HEK293 (cell line): ENCODE results near the gene AGAP3.
A peak's percentile ranks its signal among the peaks of the same experiment; 100 is the strongest.

Experiments
- MYNN ChIP-seq: fragments of 450-650 bp; formaldehyde crosslinking; IDR thresholded peaks from 2 replicates; pipeline ENCODE4 v1.5.1; 2016; ENCODE audit warnings: missing biosample characterization, missing genetic modification characterization, borderline replicate concordance
- ZBTB20 ChIP-seq: fragments of 450-650 bp; formaldehyde crosslinking; IDR thresholded peaks from 2 replicates; pipeline ENCODE4 v1.5.1; 2016; ENCODE audit warnings: missing biosample characterization, missing genetic modification characterization
- ZFHX2 ChIP-seq: fragments of 450-650 bp; formaldehyde crosslinking; conservative IDR thresholded peaks from 2 replicates; pipeline ENCODE4 v1.5.1; 2016; ENCODE audit warnings: missing biosample characterization, missing genetic modification characterization
- ZFP69B ChIP-seq: fragments of 450-650 bp; formaldehyde crosslinking; IDR thresholded peaks from 2 replicates; pipeline ENCODE4 v1.5.1; 2016; ENCODE audit warnings: missing biosample characterization, missing genetic modification characterization
- ZIC2 ChIP-seq: fragments of 450-650 bp; formaldehyde crosslinking; IDR thresholded peaks from 2 replicates; pipeline ENCODE4 v1.5.1; 2016; ENCODE audit warnings: missing biosample characterization, missing genetic modification characterization
- ZNF114 ChIP-seq: fragments of 450-650 bp; formaldehyde crosslinking; IDR thresholded peaks from 2 replicates; pipeline ENCODE4 v1.5.0; 2017; ENCODE audit warnings: missing biosample characterization, missing genetic modification characterization
- ZNF132 ChIP-seq: fragments of 450-650 bp; formaldehyde crosslinking; IDR thresholded peaks from 2 replicates; pipeline ENCODE4 v1.5.1; 2017; ENCODE audit warnings: missing biosample characterization, missing genetic modification characterization, borderline replicate concordance
- ZNF157 ChIP-seq: fragments of 450-650 bp; formaldehyde crosslinking; IDR thresholded peaks from 2 replicates; pipeline ENCODE4 v1.5.1; 2016; ENCODE audit warnings: missing biosample characterization, missing genetic modification characterization
- ZNF169 ChIP-seq: fragments of 450-650 bp; formaldehyde crosslinking; IDR thresholded peaks from 2 replicates; pipeline ENCODE4 v1.5.1; 2016; ENCODE audit warnings: missing biosample characterization, missing genetic modification characterization
- ZNF266 ChIP-seq: fragments of 450-650 bp; formaldehyde crosslinking; IDR thresholded peaks from 2 replicates; pipeline ENCODE4 v1.5.1; 2016; ENCODE audit warnings: missing biosample characterization, missing genetic modification characterization, low read depth
- ZNF335 ChIP-seq: fragments of 450-650 bp; formaldehyde crosslinking; conservative IDR thresholded peaks from 2 replicates; pipeline ENCODE4 v1.5.1; 2016; ENCODE audit warnings: missing biosample characterization, missing genetic modification characterization
- ZNF473 ChIP-seq: fragments of 450-650 bp; formaldehyde crosslinking; IDR thresholded peaks from 2 replicates; pipeline ENCODE4 v1.5.1; 2017; ENCODE audit warnings: missing biosample characterization, missing genetic modification characterization
- ZNF544 ChIP-seq: fragments of 450-650 bp; formaldehyde crosslinking; IDR thresholded peaks from 2 replicates; pipeline ENCODE4 v1.5.0; 2017; ENCODE audit warnings: missing biosample characterization, missing genetic modification characterization
- ZNF548 ChIP-seq: fragments of 450-650 bp; formaldehyde crosslinking; IDR thresholded peaks from 2 replicates; pipeline ENCODE4 v1.5.1; 2016; ENCODE audit warnings: missing biosample characterization, missing genetic modification characterization
- ZNF624 ChIP-seq: fragments of 450-650 bp; formaldehyde crosslinking; IDR thresholded peaks from 2 replicates; pipeline ENCODE4 v1.5.1; 2017; ENCODE audit warnings: missing biosample characterization, missing genetic modification characterization
- ZNF76 ChIP-seq: fragments of 450-650 bp; formaldehyde crosslinking; IDR thresholded peaks from 2 replicates; pipeline ENCODE4; 2016; ENCODE audit warnings: low read depth, missing biosample characterization, missing genetic modification characterization, borderline replicate concordance
- ZNF792 ChIP-seq: fragments of 450-650 bp; formaldehyde crosslinking; IDR thresholded peaks from 2 replicates; pipeline ENCODE4 v1.5.1; 2016; ENCODE audit warnings: missing biosample characterization, missing genetic modification characterization
- ZSCAN23 ChIP-seq: fragments of 450-650 bp; formaldehyde crosslinking; IDR thresholded peaks from 2 replicates; pipeline ENCODE4 v1.5.1; 2016; ENCODE audit warnings: missing biosample characterization, missing genetic modification characterization
- TF ChIP-seq, protein P1 (sequence below): fragments of 450-650 bp; formaldehyde crosslinking; conservative IDR thresholded peaks from 2 replicates; pipeline ENCODE4 v1.5.1; 2016; ENCODE audit warnings: low read depth, missing biosample characterization, missing genetic modification characterization
- TF ChIP-seq, protein P2 (sequence below): fragments of 450-650 bp; formaldehyde crosslinking; IDR thresholded peaks from 2 replicates; pipeline ENCODE4 v1.5.1; 2016; ENCODE audit warnings: missing biosample characterization, missing genetic modification characterization
- TF ChIP-seq, protein P3 (sequence below): fragments of 450-650 bp; formaldehyde crosslinking; IDR thresholded peaks from 2 replicates; pipeline ENCODE4 v1.5.1; 2016; ENCODE audit warnings: missing biosample characterization, missing genetic modification characterization
- TF ChIP-seq, protein P4 (sequence below): fragments of 450-650 bp; formaldehyde crosslinking; IDR thresholded peaks from 2 replicates; pipeline ENCODE4 v1.5.1; 2016; ENCODE audit warnings: missing biosample characterization, missing genetic modification characterization
- TF ChIP-seq, protein P5 (sequence below): fragments of 450-650 bp; IDR thresholded peaks from 2 replicates; pipeline ENCODE4 v1.5.1; 2018; ENCODE audit warnings: missing biosample characterization, missing genetic modification characterization
- TF ChIP-seq, protein P6 (sequence below): fragments of 450-650 bp; formaldehyde crosslinking; IDR thresholded peaks from 2 replicates; pipeline ENCODE4 v1.5.1; 2016; ENCODE audit warnings: missing biosample characterization, missing genetic modification characterization

AGAP3 gene

DNA sequence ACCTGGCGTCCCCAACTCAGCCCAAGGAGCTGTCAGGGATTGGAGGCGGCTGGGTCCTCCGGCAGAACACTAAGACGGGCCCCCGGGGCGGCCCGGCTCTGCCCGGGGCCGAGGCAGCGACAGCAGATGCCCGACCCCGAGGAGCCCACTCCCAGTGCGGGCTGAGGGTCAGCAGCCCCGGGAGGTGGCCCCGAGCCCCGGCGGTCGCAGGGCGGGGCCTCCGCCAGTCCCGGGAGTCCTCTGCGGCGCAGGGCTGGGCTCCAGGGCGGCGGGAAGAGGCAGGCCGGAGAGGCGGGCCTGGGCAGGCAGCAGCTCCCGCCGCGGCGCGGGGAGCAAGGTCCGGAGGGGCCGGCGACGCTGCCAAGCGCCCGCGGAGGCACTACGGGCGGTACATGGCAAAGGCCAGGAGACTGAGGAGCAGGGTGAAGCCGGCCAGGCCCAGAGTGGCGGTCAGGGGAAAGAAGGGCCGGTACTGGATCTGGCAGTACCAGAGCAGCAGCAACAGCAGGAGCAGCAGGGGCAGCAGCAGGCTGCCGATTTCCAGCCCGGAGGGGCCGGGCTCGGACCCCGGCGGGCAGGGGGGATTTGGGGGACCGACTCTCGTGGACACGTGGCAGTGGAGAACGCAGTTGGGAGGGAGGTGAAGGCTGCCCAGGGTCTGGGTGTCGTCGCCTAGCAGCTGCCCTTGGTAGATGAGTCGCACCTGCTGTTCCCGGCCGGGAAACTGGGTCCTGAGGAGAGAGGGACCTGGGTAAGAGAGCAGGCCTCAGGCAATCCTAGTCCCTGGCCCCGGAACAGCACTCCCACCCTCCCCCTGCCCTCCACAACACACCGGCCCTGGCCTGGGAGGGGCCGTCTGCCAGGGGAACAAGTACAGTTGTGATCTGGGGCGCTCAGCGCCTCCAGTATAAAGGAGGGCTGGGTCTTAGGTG, 4.8 kb upstream of the AGAP3 start (continued):
- TF ChIP-seq, protein P1, sequence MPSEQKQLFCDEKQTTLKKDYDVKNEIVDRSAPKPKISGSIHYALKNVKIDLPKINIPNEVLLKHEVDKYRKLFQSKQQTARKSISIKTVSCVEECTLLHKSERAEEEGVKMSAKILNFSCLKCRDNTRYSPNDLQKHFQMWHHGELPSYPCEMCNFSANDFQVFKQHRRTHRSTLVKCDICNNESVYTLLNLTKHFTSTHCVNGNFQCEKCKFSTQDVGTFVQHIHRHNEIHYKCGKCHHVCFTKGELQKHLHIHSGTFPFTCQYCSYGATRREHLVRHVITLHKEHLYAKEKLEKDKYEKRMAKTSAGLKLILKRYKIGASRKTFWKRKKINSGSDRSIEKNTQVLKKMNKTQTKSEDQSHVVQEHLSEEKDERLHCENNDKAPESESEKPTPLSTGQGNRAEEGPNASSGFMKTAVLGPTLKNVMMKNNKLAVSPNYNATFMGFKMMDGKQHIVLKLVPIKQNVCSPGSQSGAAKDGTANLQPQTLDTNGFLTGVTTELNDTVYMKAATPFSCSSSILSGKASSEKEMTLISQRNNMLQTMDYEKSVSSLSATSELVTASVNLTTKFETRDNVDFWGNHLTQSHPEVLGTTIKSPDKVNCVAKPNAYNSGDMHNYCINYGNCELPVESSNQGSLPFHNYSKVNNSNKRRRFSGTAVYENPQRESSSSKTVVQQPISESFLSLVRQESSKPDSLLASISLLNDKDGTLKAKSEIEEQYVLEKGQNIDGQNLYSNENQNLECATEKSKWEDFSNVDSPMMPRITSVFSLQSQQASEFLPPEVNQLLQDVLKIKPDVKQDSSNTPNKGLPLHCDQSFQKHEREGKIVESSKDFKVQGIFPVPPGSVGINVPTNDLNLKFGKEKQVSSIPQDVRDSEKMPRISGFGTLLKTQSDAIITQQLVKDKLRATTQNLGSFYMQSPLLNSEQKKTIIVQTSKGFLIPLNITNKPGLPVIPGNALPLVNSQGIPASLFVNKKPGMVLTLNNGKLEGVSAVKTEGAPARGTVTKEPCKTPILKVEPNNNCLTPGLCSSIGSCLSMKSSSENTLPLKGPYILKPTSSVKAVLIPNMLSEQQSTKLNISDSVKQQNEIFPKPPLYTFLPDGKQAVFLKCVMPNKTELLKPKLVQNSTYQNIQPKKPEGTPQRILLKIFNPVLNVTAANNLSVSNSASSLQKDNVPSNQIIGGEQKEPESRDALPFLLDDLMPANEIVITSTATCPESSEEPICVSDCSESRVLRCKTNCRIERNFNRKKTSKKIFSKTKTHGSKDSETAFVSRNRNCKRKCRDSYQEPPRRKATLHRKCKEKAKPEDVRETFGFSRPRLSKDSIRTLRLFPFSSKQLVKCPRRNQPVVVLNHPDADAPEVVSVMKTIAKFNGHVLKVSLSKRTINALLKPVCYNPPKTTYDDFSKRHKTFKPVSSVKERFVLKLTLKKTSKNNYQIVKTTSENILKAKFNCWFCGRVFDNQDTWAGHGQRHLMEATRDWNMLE (tag by site-specific recombination) = no peak
- TF ChIP-seq ZNF114 (tag by site-specific recombination) (no peak), ZNF792 (no peak), ZNF624 (no peak), ZNF544 (tag by site-specific recombination) (no peak), ZSCAN23 (tag by site-specific recombination) (no peak), ZNF169 (no peak), ZNF548 (tag by site-specific recombination) (no peak), ZNF132 (tag by site-specific recombination) (no peak), ZNF266 (tag by site-specific recombination) (0 out of 2 replicates have a peak, but pooled peaks have one; percentile 8), ZFP69B (tag by site-specific recombination) (no peak), ZNF76 (tag by site-specific recombination) (no peak), MYNN (tag by site-specific recombination) (no peak), ZBTB20 (tag by site-specific recombination) (peak; percentile 85), ZNF157 (no peak), ZFHX2 (tag by site-specific recombination) (no peak), ZNF473 (no peak), ZIC2 (peak; percentile 63), ZNF335 (tag by site-specific recombination) (peak; percentile 65)
- TF ChIP-seq, protein P2, sequence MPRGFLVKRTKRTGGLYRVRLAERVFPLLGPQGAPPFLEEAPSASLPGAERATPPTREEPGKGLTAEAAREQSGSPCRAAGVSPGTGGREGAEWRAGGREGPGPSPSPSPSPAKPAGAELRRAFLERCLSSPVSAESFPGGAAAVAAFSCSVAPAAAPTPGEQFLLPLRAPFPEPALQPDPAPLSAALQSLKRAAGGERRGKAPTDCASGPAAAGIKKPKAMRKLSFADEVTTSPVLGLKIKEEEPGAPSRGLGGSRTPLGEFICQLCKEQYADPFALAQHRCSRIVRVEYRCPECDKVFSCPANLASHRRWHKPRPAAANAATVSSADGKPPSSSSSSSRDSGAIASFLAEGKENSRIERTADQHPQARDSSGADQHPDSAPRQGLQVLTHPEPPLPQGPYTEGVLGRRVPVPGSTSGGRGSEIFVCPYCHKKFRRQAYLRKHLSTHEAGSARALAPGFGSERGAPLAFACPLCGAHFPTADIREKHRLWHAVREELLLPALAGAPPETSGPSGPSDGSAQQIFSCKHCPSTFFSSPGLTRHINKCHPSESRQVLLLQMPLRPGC (tag by site-specific recombination) = no peak
- TF ChIP-seq, protein P3, sequence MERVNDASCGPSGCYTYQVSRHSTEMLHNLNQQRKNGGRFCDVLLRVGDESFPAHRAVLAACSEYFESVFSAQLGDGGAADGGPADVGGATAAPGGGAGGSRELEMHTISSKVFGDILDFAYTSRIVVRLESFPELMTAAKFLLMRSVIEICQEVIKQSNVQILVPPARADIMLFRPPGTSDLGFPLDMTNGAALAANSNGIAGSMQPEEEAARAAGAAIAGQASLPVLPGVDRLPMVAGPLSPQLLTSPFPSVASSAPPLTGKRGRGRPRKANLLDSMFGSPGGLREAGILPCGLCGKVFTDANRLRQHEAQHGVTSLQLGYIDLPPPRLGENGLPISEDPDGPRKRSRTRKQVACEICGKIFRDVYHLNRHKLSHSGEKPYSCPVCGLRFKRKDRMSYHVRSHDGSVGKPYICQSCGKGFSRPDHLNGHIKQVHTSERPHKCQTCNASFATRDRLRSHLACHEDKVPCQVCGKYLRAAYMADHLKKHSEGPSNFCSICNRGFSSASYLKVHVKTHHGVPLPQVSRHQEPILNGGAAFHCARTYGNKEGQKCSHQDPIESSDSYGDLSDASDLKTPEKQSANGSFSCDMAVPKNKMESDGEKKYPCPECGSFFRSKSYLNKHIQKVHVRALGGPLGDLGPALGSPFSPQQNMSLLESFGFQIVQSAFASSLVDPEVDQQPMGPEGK (tag by site-specific recombination) = peak; percentile 64
- TF ChIP-seq, protein P4, sequence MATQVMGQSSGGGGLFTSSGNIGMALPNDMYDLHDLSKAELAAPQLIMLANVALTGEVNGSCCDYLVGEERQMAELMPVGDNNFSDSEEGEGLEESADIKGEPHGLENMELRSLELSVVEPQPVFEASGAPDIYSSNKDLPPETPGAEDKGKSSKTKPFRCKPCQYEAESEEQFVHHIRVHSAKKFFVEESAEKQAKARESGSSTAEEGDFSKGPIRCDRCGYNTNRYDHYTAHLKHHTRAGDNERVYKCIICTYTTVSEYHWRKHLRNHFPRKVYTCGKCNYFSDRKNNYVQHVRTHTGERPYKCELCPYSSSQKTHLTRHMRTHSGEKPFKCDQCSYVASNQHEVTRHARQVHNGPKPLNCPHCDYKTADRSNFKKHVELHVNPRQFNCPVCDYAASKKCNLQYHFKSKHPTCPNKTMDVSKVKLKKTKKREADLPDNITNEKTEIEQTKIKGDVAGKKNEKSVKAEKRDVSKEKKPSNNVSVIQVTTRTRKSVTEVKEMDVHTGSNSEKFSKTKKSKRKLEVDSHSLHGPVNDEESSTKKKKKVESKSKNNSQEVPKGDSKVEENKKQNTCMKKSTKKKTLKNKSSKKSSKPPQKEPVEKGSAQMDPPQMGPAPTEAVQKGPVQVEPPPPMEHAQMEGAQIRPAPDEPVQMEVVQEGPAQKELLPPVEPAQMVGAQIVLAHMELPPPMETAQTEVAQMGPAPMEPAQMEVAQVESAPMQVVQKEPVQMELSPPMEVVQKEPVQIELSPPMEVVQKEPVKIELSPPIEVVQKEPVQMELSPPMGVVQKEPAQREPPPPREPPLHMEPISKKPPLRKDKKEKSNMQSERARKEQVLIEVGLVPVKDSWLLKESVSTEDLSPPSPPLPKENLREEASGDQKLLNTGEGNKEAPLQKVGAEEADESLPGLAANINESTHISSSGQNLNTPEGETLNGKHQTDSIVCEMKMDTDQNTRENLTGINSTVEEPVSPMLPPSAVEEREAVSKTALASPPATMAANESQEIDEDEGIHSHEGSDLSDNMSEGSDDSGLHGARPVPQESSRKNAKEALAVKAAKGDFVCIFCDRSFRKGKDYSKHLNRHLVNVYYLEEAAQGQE = no peak
- TF ChIP-seq, protein P5, sequence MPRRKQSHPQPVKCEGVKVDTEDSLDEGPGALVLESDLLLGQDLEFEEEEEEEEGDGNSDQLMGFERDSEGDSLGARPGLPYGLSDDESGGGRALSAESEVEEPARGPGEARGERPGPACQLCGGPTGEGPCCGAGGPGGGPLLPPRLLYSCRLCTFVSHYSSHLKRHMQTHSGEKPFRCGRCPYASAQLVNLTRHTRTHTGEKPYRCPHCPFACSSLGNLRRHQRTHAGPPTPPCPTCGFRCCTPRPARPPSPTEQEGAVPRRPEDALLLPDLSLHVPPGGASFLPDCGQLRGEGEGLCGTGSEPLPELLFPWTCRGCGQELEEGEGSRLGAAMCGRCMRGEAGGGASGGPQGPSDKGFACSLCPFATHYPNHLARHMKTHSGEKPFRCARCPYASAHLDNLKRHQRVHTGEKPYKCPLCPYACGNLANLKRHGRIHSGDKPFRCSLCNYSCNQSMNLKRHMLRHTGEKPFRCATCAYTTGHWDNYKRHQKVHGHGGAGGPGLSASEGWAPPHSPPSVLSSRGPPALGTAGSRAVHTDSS (tag by site-specific recombination) = no peak
- TF ChIP-seq, protein P6, sequence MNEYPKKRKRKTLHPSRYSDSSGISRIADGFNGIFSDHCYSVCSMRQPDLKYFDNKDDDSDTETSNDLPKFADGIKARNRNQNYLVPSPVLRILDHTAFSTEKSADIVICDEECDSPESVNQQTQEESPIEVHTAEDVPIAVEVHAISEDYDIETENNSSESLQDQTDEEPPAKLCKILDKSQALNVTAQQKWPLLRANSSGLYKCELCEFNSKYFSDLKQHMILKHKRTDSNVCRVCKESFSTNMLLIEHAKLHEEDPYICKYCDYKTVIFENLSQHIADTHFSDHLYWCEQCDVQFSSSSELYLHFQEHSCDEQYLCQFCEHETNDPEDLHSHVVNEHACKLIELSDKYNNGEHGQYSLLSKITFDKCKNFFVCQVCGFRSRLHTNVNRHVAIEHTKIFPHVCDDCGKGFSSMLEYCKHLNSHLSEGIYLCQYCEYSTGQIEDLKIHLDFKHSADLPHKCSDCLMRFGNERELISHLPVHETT = no peak
